H1 (cell line): ENCODE measurements around the gene SAMD4A. TPM values are rescaled to one million over a fixed set of nuclear protein-coding genes. Genes with fewer than 3 reads are reported as not detected.

ENCODE experiments used
- CBX8 ChIP-seq: fragments of 300-800, 300-1000 bp; sonication (generic); IDR thresholded peaks from 2 replicates; pipeline ENCODE4 v1.7.1; 2016; ENCODE audit warnings: low read depth, low read length, borderline replicate concordance
- CTCF ChIP-seq, 3 experiments: IDR thresholded peaks; 1 replicate in 2 of 3; 2 replicates in 1 of 3; pipeline versions ENCODE4 v1.5.1 to v1.6.1; 2011; ENCODE audit warnings: low read length in 3 of 3, mild to moderate bottlenecking in 3 of 3, inconsistent platforms in 2 of 3, low read depth in 1 of 3, moderate library complexity in 1 of 3; ENCODE audit not compliant: insufficient read depth in 1 of 3; ENCODE audit errors: control extremely low read depth in 1 of 3
- E2F6 ChIP-seq: IDR thresholded peaks from 2 replicates; pipeline ENCODE4 v1.6.1; 2012; ENCODE audit warnings: inconsistent platforms
- EZH2 ChIP-seq: fragments of 200-600 bp; sonication (generic); IDR thresholded peaks from 2 replicates; pipeline ENCODE4 v1.7.1; 2012; ENCODE audit warnings: low read depth, mild to moderate bottlenecking, moderate library complexity, low read length, inconsistent platforms; ENCODE audit not compliant: severe bottlenecking
- GABPA ChIP-seq: IDR thresholded peaks from 2 replicates; pipeline ENCODE4 v1.6.1; 2011; ENCODE audit warnings: mild to moderate bottlenecking, low read length, moderate library complexity, borderline replicate concordance; ENCODE audit not compliant: insufficient read depth
- RBBP5 ChIP-seq: IDR thresholded peaks from 2 replicates; pipeline ENCODE4 v1.7.1; 2012; ENCODE audit warnings: low read depth, mild to moderate bottlenecking, inconsistent platforms, low read length, moderate library complexity, borderline replicate concordance
- SIN3A ChIP-seq, 2 experiments: IDR thresholded peaks in 1 of 2; conservative IDR thresholded peaks in 1 of 2; 2 replicates each; pipeline ENCODE4 v1.6.1; 2011 to 2012; ENCODE audit warnings: low read length in 2 of 2, improper control_type of control experiment in 1 of 2, low read depth in 1 of 2, mild to moderate bottlenecking in 1 of 2
- SP4 ChIP-seq: IDR thresholded peaks from 2 replicates; pipeline ENCODE4 v1.6.1; 2012; ENCODE audit warnings: low read length, inconsistent platforms
- polyA plus RNA-seq, 7 experiments: library from polyadenylated mRNA; depleted of rRNA in 3 of 7; stranded (reverse) in 5 of 7; unstranded in 2 of 7; fragments of >200 nt in 5 of 7; fragments of 200-250 nt in 2 of 7; gene quantifications; 1 replicate in 5 of 7; 2 replicates in 1 of 7; 4 replicates in 1 of 7; pipeline versions ENCODE4 v1.2.1 to v1.2.3, GENCODE V29; 2011 to 2013; ENCODE audit warnings: missing spikeins in 2 of 7, mixed read lengths in 2 of 7
- total RNA-seq: library from RNA; stranded (reverse); fragmentation: NEBNext Ultra II Directional; extraction: Animal tissue kit (Norgen Biotek cat#: 25700); gene quantifications from 2 replicates; pipeline ENCODE4 v1.2.1, GENCODE V29; 2021

SAMD4A gene
- total and polyA plus RNA-seq, 2 of the 8 experiments (the other 6 are each of a cell fraction or from before 2014, with no cell fraction given), result 2.4 to 12.3 TPM

- TF ChIP-seq E2F6 (no peak), GABPA (no peak), SP4 (no peak), CTCF (IDR thresholded peaks at IDR 0.05; ENCODE audit: control extremely low read depth in 1 of 3, insufficient read depth in 1 of 3, low read depth in 1 of 3, low read length in 3 of 3) (no peak), EZH2 (no peak), CBX8 (no peak), RBBP5 (no peak), SIN3A (conservative IDR thresholded peaks at IDR 0.05 in 1 of 2, IDR thresholded peaks at IDR 0.05 in 1 of 2; ENCODE audit: low read depth in 1 of 2, low read length in 2 of 2) (no peak)
These were observed 15.4 kb downstream of the SAMD4A start (continued) for GRCh38 chr14:54582334-54582733.
